Astrocyte of the cerebellum (primary cell): Measurements from ENCODE around the gene PWWP2B.

Source experiments
- DNase-seq: peaks from one replicate; pipeline ENCODE4 v3.0.0-alpha.2; 2011; ENCODE audit warnings: low read depth
- H3K4me3 ChIP-seq: 2 replicates; pipeline ENCODE4 v1.5.1; 2011; ENCODE audit warnings: mild to moderate bottlenecking, low read depth, low read length, moderate library complexity
- in situ Hi-C: cut with HindIII; loops from 2 replicates; pipeline ENCODE4 v1.10.0; 2017; ENCODE audit warnings: low sequenced_read_pairs
- TF ChIP-seq, protein P1 (sequence below): IDR thresholded peaks from 2 replicates; pipeline ENCODE4 v1.5.1; 2012; ENCODE audit warnings: low read length, low read depth, moderate library complexity, mild to moderate bottlenecking; ENCODE audit errors: missing control alignments

Gene PWWP2B

GRCh38 chr10:132393695-132394181 lies 3.3 kb upstream of the PWWP2B start:
- no peak for DNase-seq
- TF ChIP-seq, protein P1, sequence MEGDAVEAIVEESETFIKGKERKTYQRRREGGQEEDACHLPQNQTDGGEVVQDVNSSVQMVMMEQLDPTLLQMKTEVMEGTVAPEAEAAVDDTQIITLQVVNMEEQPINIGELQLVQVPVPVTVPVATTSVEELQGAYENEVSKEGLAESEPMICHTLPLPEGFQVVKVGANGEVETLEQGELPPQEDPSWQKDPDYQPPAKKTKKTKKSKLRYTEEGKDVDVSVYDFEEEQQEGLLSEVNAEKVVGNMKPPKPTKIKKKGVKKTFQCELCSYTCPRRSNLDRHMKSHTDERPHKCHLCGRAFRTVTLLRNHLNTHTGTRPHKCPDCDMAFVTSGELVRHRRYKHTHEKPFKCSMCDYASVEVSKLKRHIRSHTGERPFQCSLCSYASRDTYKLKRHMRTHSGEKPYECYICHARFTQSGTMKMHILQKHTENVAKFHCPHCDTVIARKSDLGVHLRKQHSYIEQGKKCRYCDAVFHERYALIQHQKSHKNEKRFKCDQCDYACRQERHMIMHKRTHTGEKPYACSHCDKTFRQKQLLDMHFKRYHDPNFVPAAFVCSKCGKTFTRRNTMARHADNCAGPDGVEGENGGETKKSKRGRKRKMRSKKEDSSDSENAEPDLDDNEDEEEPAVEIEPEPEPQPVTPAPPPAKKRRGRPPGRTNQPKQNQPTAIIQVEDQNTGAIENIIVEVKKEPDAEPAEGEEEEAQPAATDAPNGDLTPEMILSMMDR: no peak
- in situ Hi-C loops: no loop called here
- no peak overlapping the region for H3K4me3 ChIP-seq

DNA sequence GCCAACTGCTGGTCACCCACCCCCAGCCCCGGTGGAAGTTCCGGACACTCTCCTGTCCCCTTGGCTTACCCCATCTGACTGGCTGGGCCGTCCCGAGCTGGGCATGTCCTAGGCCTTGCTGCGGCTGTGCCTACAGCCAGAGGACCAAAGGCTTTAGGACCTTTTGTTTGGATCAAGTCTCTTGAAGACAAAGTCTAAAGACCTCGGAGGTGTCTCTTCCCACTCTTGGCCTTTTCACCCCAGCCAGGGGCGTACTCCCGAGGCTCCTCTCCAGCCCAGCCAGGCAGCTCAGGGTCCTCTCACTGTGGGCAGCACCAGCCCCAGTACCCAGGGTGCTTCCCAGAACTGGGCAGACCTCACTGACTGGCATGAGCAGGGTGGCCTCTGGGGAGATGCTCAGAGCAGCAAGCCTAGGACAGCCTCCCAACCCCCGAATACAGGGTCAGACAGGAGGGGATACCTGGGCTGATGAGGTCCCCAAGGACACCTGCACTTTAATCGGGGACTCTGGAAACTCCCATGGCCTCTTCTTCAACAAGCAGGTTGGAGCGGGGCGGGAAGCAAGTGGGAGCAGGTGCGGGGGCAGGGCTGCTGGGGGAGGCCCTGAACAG lies 2.7 kb upstream of the PWWP2B start:
- H3K4me3 ChIP-seq: no peak overlapping the region
- in situ Hi-C loops: no loop called here
- DNase-seq: no peak
- TF ChIP-seq, protein P1: no peak

- H3K4me3 ChIP-seq: no peak overlapping the region
- DNase-seq: no peak
- TF ChIP-seq, protein P1: no peak
- in situ Hi-C loops: no loop called here
These were observed 1.9 kb upstream of the PWWP2B start for GRCh38 chr10:132394936-132395703.

- no peak for DNase-seq
- in situ Hi-C loops: no loop called here
- peak overlapping the region; percentile 30 for H3K4me3 ChIP-seq
- TF ChIP-seq, protein P1: no peak
These were observed 1.1 kb upstream of the PWWP2B start for GRCh38 chr10:132395704-132396493.

DNA sequence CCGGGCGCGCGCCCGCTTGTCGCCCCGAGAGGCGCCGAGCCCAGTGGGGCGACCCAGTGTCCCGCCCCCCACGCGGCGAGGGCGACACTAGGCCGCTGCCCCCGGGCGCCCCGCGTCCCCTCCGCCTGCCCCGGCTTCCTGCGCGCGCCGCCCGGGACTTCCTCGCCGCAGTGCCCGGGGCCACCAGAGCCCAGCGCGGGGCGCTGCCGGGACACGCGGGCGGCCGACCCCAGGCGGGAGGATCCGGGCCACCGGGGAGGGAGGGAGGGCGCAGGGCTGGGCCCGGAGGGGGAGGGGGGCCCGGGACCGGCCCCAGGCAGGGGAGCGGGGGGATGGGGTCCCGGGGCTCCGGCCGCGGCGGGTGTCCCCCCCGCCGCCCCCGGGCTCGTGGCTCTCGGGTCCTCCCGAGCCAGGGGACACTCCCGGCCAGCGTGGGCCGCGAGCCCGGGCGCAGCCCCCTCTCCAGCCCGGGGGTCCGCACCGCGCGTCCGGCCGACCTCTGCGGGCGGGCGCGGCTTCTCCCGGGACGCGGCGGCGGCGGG lies 435 bp upstream of the PWWP2B start:
- peak overlapping the region; percentile 30 for H3K4me3 ChIP-seq
- DNase-seq: no peak
- in situ Hi-C loops: no loop called here
- TF ChIP-seq, protein P1: peak; percentile 3

- in situ Hi-C loops: no loop called here
- no peak for DNase-seq
- H3K4me3 ChIP-seq: peak overlapping the region; percentile 50
- TF ChIP-seq, protein P1: no peak
These were observed 918 bp downstream of the PWWP2B start for GRCh38 chr10:132397671-132398565.
